ENCODE data around the gene ABCA7. TPM values are rescaled to one million over a fixed set of nuclear protein-coding genes. Genes with fewer than 3 reads are reported as not detected.

Gene ABCA7, protein sequence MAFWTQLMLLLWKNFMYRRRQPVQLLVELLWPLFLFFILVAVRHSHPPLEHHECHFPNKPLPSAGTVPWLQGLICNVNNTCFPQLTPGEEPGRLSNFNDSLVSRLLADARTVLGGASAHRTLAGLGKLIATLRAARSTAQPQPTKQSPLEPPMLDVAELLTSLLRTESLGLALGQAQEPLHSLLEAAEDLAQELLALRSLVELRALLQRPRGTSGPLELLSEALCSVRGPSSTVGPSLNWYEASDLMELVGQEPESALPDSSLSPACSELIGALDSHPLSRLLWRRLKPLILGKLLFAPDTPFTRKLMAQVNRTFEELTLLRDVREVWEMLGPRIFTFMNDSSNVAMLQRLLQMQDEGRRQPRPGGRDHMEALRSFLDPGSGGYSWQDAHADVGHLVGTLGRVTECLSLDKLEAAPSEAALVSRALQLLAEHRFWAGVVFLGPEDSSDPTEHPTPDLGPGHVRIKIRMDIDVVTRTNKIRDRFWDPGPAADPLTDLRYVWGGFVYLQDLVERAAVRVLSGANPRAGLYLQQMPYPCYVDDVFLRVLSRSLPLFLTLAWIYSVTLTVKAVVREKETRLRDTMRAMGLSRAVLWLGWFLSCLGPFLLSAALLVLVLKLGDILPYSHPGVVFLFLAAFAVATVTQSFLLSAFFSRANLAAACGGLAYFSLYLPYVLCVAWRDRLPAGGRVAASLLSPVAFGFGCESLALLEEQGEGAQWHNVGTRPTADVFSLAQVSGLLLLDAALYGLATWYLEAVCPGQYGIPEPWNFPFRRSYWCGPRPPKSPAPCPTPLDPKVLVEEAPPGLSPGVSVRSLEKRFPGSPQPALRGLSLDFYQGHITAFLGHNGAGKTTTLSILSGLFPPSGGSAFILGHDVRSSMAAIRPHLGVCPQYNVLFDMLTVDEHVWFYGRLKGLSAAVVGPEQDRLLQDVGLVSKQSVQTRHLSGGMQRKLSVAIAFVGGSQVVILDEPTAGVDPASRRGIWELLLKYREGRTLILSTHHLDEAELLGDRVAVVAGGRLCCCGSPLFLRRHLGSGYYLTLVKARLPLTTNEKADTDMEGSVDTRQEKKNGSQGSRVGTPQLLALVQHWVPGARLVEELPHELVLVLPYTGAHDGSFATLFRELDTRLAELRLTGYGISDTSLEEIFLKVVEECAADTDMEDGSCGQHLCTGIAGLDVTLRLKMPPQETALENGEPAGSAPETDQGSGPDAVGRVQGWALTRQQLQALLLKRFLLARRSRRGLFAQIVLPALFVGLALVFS (N-terminal part only)
- total RNA-seq, result 10 to 100 TPM in 1 of 2 donors, 1 to 10 TPM in 1; 9.4 to 14.5 TPM
- polyA plus RNA-seq (ENCODE audit: insufficient read length in 2 of 2), result 10 to 100 TPM; 16.8 to 23.7 TPM
- long read RNA-seq, donor 1, result 0 reads
- long read RNA-seq, donor 2, partial matches to known transcripts, result 0 of 1 reads
- long read RNA-seq, donor 2, other reads (novel, unspliced or antisense), result 0 of 1 reads
- long read RNA-seq, donor 3, result 0 reads
- long read RNA-seq, donor 4, result 0 reads

DNA sequence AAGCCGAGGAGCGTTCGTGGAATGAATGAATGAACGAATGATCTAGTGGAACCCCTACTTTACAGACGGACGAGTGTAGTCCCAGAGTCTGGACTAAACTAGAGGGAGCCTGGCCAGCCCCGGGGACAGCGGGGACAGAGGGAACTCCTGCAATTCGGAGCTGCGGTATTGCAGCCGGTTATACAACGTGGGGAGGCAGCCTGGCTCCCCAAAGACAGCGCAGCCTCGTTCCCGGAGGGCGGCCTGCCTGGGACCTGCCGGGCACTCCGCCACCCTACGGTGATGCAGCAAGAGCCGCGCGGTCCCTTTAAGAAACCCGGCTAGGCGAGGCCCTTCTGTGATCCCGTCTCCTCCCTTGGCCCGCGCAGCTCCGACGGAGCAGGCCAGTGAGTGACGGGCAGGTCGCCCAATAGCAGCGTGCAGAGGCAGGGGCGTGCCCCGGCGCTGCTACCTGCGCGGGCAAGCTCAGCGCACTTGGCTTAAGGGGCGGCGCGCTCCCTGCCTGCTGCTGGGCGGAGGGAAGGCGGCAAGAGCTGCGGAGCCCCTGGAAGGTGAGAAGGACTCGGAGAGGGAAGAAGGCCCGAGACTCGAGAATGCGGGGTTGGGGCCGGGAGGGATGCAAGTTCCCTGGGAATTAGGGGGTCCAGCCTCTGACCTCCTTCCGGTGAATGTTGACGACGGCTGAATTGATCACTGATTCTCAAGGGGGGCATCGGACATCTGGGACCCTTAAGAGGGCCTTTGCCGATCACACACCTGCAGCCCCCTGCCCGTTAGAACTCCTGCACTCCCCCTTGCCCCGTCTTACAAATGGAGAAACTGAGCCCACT is at the start of gene ABCA7:
TSS of gene ABCA7 (plus strand) at position 462 of the 830 bp plus-strand sequence. CDS start 1,255 bp downstream, outside the sequence.
- Histone ChIP-seq H3K36me3 (ENCODE audit: control insufficient read depth, insufficient read depth, low read length) (peaks cover 45% of the 10 kb centered on the region), H3K27ac (ENCODE audit: low read depth, low read length) (no peak within 1 kb of the TSS), H3K27me3 (ENCODE audit: control insufficient read depth, insufficient read depth, low read length) (no peaks in the 10 kb centered on the region), H3K4me1 (ENCODE audit: control insufficient read depth, insufficient read depth, low read length) (peaks cover 38% of the 10 kb centered on the region), H3K4me3 (ENCODE audit: low read depth, low read length) (peak within 1 kb of the TSS; percentile 68), H3K9me3 (ENCODE audit: control insufficient read depth, insufficient read depth, low read length) (no peaks in the 10 kb centered on the region)
- peak; percentile 88 to 99 (median 93) for DNase-seq (ENCODE audit: low read depth in 4 of 6, low spot score in 6 of 6)
- under 1% methylated on average over 56 of the region's 56 CpGs for WGBS (ENCODE audit: insufficient coverage)

DNA sequence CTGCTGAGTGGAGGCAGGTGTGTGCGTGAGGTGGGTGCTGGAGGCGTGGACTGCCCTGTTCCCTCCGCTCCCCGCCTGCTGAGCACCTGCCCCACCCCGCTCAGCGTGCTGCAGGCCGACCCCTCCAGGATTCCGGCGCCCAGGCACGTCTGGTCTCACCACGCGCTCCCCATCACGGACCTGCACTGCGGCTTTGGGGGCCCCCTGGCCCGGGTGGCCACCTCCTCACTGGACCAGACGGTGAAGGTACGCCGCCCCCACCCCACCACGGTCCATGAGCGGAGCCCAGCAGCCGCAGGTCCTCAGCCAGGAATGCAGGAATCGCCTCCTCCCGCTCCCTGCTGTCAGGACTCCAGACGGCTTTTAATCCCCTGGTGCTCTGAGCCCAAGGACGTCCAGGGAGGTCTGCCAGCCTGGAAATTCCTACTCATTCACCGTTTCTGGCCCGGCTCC is 49.8 kb upstream of the ABCA7 start:
- H3K9me3 ChIP-seq (ENCODE audit: control insufficient read depth, insufficient read depth, low read length), result no peaks in the 10 kb centered on the region
- no peak overlapping the region for H3K4me3 ChIP-seq (ENCODE audit: low read depth, low read length)
- H3K27ac ChIP-seq (ENCODE audit: low read depth, low read length), result no peak overlapping the region
- peaks cover under 1% of the 10 kb centered on the region for H3K27me3 ChIP-seq (ENCODE audit: control insufficient read depth, insufficient read depth, low read length)
- peaks cover 94% of the 10 kb centered on the region for H3K36me3 ChIP-seq (ENCODE audit: control insufficient read depth, insufficient read depth, low read length)
- WGBS (ENCODE audit: insufficient coverage), result 93% methylated on average over 27 of the region's 27 CpGs
- DNase-seq (ENCODE audit: low read depth in 4 of 6, low spot score in 6 of 6), result no peak
- H3K4me1 ChIP-seq (ENCODE audit: control insufficient read depth, insufficient read depth, low read length), result peaks cover 3% of the 10 kb centered on the region

DNA sequence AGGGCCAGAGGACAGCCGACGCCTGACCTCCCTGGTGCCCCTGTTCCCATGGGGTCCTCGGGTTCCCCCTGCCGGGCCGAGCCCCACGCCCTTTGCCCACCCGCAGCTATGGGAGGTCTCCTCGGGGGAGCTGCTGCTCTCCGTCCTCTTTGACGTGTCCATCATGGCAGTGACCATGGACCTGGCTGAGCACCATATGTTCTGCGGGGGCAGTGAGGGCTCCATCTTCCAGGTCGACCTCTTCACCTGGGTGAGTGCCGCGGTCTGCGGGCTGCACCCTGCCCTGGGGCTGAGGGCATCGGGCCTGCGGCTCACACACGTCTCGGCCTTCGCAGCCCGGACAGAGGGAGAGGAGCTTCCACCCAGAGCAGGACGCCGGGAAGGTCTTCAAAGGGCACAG is 49.2 kb upstream of the ABCA7 start:
- peaks cover 97% of the 10 kb centered on the region for H3K36me3 ChIP-seq (ENCODE audit: control insufficient read depth, insufficient read depth, low read length)
- H3K4me3 ChIP-seq (ENCODE audit: low read depth, low read length), result no peak overlapping the region
- DNase-seq (ENCODE audit: low read depth in 4 of 6, low spot score in 6 of 6), result no peak
- peaks cover 6% of the 10 kb centered on the region for H3K27me3 ChIP-seq (ENCODE audit: control insufficient read depth, insufficient read depth, low read length)
- no peaks in the 10 kb centered on the region for H3K9me3 ChIP-seq (ENCODE audit: control insufficient read depth, insufficient read depth, low read length)
- H3K27ac ChIP-seq (ENCODE audit: low read depth, low read length), result no peak overlapping the region
- H3K4me1 ChIP-seq (ENCODE audit: control insufficient read depth, insufficient read depth, low read length), result peaks cover 7% of the 10 kb centered on the region
- WGBS (ENCODE audit: insufficient coverage), result 97% methylated on average over 23 of the region's 23 CpGs

DNA sequence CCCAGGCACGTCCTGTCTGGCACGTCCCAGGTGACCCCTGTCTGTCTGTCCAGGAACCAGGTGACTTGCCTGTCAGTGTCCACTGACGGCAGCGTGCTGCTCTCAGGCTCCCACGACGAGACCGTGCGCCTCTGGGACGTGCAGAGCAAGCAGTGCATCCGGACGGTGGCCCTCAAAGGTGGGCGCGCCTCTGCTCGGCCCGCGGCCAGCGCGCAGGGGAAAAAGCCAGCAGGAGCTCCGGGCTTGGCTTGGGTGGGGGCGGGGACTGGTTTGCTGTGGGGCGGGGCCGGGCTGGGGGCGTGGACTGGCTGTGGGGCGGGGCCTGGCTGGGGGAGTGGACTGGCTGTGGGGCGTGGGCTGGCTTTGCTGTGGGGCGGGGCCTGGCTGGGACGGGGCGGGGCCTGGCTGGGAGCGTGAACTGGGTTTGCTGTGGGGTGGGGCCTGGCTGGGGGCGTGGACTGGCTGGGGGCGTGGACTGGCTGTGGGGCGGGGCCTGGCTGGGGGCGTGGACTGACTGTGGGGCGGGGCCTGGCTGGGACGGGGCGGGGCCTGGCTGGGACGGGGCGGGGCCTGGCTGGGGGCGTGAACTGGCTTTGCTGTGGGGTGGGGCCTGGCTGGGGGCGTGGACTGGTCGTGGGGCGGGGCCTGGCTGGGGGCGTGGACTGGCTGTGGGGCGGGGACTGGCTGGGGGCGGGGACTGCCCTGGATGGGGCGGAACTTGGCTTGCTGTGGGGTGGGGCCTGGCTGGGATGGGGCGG is 48.6 kb upstream of the ABCA7 start:
- Histone ChIP-seq H3K27me3 (ENCODE audit: control insufficient read depth, insufficient read depth, low read length) (peaks cover 12% of the 10 kb centered on the region), H3K4me3 (ENCODE audit: low read depth, low read length) (no peak overlapping the region), H3K27ac (ENCODE audit: low read depth, low read length) (no peak overlapping the region), H3K36me3 (ENCODE audit: control insufficient read depth, insufficient read depth, low read length) (peaks cover 94% of the 10 kb centered on the region), H3K4me1 (ENCODE audit: control insufficient read depth, insufficient read depth, low read length) (peaks cover 13% of the 10 kb centered on the region), H3K9me3 (ENCODE audit: control insufficient read depth, insufficient read depth, low read length) (no peaks in the 10 kb centered on the region)
- WGBS (ENCODE audit: insufficient coverage), result 80% methylated on average over 20 of the region's 47 CpGs
- DNase-seq (ENCODE audit: low read depth in 4 of 6, low spot score in 6 of 6), result no peak

DNA sequence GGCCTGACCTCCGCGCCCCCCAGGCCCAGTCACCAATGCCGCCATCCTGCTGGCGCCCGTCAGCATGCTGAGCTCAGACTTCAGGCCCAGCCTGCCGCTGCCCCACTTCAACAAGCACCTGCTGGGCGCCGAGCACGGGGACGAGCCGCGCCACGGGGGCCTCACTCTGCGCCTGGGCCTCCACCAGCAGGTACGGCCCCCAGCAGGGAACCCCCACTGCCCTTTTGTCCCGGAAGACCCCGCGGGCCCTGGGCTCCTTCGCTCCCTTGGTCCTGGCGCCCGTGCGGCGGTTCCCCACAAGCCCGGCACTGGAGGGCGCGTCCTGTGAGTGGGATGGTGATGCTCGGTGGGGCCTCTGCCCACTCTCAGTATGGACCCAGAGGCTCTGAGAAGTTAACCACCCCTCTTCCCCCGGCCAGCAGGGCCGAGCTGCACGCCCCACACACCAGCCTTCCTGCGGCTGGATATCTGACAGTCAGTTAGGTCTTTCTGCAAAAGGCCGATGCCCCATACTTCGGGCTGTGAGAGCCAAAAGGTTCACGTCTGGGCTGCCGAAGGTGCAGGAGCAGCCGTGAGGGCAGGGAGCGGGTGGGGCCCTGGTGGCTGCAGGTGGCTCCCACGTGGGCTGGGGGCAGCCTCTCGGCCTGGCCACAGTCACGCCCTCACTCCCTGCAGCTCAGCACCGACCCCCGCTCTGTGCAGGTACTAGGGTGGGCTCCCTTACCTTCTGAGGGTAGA is 47.8 kb upstream of the ABCA7 start:
- peaks cover 87% of the 10 kb centered on the region for H3K36me3 ChIP-seq (ENCODE audit: control insufficient read depth, insufficient read depth, low read length)
- no peaks in the 10 kb centered on the region for H3K9me3 ChIP-seq (ENCODE audit: control insufficient read depth, insufficient read depth, low read length)
- H3K4me3 ChIP-seq (ENCODE audit: low read depth, low read length), result no peak overlapping the region
- DNase-seq (ENCODE audit: low read depth in 4 of 6, low spot score in 6 of 6), result no peak
- peaks cover 18% of the 10 kb centered on the region for H3K27me3 ChIP-seq (ENCODE audit: control insufficient read depth, insufficient read depth, low read length)
- peaks cover 17% of the 10 kb centered on the region for H3K4me1 ChIP-seq (ENCODE audit: control insufficient read depth, insufficient read depth, low read length)
- 91% methylated on average over 32 of the region's 42 CpGs for WGBS (ENCODE audit: insufficient coverage)
- H3K27ac ChIP-seq (ENCODE audit: low read depth, low read length), result no peak overlapping the region

DNA sequence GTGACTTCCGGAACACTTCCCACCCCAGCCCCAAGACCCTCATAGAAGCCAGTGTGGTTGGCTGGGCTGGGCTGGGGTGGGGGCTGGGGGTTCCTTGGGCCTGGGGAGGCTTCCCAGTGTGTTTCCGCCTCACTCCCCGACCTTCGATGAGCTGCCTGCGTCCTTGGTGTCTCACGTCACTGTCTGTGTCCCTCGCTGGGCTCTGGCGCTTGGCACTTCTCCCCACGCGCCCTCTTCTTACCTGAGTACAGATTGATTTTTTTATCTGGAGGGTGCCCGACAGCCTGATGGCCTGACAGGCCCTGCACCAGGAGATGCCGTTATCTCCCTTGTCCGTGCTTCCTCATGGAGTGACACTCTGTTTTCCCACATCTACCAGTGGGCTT is 47.2 kb upstream of the ABCA7 start:
- WGBS (ENCODE audit: insufficient coverage), result 98% methylated on average over 12 of the region's 13 CpGs
- Histone ChIP-seq H3K4me1 (ENCODE audit: control insufficient read depth, insufficient read depth, low read length) (peaks cover 17% of the 10 kb centered on the region), H3K27ac (ENCODE audit: low read depth, low read length) (no peak overlapping the region), H3K9me3 (ENCODE audit: control insufficient read depth, insufficient read depth, low read length) (no peaks in the 10 kb centered on the region), H3K4me3 (ENCODE audit: low read depth, low read length) (no peak overlapping the region), H3K36me3 (ENCODE audit: control insufficient read depth, insufficient read depth, low read length) (peaks cover 81% of the 10 kb centered on the region), H3K27me3 (ENCODE audit: control insufficient read depth, insufficient read depth, low read length) (peaks cover 24% of the 10 kb centered on the region)
- DNase-seq (ENCODE audit: low read depth in 4 of 6, low spot score in 6 of 6), result no peak

DNA sequence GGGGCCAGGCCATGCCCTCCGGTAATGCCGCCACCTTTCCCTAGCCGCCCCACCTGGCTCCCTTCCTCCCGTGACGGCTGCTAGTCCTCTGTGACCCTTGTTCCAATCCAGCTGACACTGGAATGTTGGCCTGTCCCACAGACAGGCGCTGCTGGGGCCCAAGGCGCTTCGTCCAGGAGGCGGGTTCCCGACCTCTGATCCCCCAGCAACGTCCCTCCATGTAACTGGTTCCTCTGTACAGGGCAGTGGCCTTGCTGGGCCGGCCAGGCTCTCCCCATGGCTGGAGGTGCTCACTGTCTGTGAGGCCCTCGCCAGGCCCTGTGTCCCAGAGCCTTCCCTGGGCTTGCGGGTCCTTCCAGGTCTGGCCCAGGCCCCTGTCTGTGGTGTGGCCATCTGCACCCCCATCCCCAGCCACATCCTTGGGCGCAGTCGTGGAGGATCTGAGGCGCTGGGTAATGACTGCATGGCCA is 46.5 kb upstream of the ABCA7 start:
- Histone ChIP-seq H3K27me3 (ENCODE audit: control insufficient read depth, insufficient read depth, low read length) (peaks cover 31% of the 10 kb centered on the region), H3K9me3 (ENCODE audit: control insufficient read depth, insufficient read depth, low read length) (no peaks in the 10 kb centered on the region), H3K4me1 (ENCODE audit: control insufficient read depth, insufficient read depth, low read length) (peaks cover 17% of the 10 kb centered on the region), H3K4me3 (ENCODE audit: low read depth, low read length) (no peak overlapping the region), H3K36me3 (ENCODE audit: control insufficient read depth, insufficient read depth, low read length) (peaks cover 74% of the 10 kb centered on the region), H3K27ac (ENCODE audit: low read depth, low read length) (no peak overlapping the region)
- 91% methylated on average over 17 of the region's 17 CpGs for WGBS (ENCODE audit: insufficient coverage)
- no peak for DNase-seq (ENCODE audit: low read depth in 4 of 6, low spot score in 6 of 6)

Data from spinal cord (tissue), 10 donors.